GM15510 (cell line): ENCODE results near the gene DGKE.

Experiments
- POLR2A ChIP-seq: IDR thresholded peaks from 3 replicates; pipeline ENCODE4 v1.6.1; 2011; ENCODE audit warnings: borderline replicate concordance; ENCODE audit not compliant: insufficient read length; ENCODE audit errors: extremely low read depth

The DGKE gene

DNA sequence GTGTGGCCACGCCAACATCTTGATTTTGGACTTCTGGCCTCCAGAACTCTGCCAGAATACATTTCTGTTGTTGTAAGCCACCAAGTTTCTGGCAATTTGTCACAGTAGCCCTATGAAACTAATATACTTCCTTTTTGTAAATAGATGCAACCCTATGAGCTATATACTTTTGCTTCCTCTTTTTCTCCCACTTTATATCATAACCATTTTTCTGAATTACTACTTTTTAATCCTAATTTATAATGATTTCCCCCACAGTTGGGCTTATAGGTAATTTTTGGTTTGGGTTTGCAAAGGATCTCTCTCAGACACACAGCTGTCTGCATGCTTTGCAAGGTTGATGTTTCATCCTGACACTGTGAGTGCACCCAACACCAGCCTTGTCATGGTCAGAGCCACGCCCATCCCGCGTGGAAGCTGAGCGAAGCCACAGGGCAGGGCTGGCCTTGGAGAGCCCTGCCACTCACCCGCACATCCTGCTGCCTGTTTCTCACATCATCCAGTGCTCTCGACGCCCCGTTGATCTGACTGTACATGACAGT lies 74.1 kb downstream of the DGKE start:
- no peak for TF ChIP-seq POLR2A

DNA sequence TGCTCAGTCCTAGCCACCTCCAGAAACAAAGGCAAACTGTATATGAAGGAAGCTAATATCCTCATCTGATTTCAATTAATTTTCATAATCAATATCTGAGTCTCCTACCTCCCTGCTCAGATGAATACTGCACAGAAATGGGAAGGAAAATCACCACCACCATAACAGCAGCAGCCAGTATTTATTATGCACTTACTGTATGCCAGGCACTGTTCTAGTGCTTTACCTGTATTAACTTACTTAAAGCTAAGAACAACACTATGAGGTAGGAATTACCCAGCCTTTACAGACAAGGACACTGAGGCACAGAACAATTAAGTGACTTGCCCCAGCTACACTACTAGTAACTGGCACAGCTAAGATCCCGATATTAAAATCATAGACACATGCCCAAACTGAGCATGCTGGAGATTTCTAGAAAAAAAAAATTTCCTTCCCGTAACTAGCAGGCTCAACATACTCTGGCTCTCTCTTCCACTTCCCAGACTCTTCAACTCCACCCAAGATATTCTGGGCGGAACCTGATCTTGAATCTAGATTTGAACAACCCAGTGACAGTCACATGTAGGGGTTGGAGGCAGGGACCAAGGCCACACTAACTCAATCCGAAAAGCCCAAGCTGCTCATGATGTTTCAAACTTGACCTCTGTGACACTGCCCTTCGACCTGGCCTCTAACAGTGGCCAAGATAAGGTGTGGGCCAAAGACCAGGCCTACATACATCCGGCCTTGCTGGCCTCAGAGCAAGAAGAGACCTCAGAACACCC lies 76.0 kb downstream of the DGKE start:
- no peak for TF ChIP-seq POLR2A

DNA sequence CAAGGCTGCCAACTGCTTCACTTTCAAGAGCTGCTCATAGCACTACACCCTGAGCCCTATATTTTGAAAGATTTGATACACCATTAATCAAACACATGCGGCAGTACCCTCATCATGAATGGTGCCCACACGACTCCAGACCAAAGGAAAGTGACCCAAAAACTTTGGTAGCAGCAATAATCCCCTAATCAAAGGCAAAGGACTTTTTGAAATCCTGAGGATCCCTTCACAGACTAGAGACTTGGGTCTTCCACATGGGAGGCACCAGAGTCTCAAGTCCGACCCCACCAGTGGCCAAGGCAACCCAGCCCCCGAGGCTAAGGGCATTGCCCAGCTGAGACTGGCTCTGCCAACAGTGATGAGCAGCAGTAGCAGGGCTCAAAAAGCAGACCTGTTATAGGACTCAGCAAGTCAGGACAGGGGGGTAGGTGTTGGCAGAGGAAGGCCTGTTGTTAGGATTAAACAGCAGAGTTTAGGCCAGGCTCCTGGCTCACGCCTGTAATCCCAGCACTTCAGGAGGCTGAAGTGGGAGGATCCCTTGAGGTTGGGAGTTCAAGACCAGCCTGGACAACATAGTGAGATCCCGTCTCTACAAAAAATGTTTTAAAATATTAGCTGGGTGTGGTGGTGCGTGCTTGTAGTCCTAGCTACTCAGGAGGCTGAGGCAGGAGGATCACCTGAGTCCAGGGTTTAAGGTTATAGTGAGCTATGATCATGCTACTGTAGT lies 76.7 kb downstream of the DGKE start:
- no peak for TF ChIP-seq POLR2A

DNA sequence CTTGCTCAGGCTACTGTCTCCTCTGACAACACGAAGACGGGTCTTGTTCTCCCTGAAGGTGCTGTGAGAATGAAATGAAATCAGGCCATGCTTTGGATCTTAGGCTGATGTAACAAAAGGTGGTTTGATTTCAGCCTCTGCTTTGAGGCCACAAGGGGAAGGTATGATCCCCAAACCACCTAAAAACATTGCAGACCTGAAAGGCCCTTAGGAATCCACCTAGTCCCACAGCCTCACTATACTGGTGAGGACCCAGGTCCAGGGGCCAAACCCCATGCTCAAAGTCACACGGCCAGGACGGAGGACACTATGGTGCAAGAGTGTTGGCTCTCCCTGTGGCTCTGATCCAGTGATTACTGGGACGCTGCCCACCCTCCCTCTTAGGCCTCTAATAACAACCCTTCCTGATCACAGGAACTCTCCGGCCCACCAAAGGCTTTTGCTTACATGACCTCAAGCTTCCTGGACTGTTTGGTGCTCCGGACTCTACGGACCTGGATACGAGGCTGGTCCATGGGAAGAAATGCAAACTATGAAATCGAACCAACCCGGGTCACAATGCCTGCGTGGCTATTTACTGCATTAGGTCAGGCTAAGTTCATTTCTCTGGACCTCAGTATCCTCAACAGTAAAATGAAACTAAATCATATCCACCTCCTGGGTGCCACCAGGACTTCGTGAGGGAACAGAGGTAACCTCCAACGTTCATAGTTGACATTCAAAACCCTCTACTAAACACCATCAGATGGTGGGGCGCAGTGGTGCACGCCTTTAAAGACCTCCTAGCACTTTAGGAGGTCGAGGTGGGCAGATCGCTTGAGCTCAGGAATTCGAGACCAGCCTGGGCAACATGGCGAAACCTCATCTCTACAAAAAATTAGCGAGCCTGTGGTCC lies 78.4 kb downstream of the DGKE start:
- no peak for TF ChIP-seq POLR2A

DNA sequence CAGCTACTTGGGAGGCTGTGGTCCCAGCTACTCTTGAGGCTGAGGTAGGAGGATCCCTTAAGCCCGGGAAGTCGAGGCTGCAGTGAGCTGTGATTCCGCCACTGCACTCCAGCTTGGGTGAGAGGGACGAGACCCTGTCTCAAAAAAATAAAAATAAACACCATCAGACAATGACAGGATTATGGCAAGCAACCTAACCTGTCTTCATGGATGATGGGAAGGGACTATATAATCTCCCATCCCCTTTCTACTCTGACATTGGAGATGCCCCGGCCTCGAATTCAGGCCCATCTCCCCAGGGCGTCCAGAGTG lies 79.0 kb downstream of the DGKE start:
- TF ChIP-seq POLR2A, result no peak

DNA sequence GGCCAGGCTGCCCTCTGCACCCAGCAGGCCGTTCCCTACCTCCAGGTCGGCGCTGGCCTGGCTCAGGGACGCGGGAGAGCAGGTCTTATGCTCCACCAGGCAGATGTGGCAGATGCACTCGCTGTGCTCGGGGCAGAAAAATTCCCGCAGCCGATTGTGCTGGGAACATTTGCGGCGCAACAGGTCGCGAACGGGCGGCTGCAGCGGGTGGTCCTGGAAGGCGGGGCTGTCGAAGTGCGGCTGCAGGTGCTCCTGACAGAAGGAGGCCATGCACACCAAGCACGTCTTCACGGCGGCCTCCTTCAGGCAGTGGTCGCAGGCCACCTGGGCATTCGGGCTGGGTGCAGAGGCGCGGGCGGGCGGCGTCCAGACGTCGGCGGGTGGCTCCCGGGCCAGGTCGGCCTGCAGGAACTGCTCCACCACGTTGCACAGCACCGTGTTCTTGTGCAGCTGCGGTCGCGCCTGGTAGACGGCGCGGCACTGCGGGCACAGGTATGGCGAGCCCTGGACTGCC lies 79.5 kb downstream of the DGKE start:
- no peak for TF ChIP-seq POLR2A

DNA sequence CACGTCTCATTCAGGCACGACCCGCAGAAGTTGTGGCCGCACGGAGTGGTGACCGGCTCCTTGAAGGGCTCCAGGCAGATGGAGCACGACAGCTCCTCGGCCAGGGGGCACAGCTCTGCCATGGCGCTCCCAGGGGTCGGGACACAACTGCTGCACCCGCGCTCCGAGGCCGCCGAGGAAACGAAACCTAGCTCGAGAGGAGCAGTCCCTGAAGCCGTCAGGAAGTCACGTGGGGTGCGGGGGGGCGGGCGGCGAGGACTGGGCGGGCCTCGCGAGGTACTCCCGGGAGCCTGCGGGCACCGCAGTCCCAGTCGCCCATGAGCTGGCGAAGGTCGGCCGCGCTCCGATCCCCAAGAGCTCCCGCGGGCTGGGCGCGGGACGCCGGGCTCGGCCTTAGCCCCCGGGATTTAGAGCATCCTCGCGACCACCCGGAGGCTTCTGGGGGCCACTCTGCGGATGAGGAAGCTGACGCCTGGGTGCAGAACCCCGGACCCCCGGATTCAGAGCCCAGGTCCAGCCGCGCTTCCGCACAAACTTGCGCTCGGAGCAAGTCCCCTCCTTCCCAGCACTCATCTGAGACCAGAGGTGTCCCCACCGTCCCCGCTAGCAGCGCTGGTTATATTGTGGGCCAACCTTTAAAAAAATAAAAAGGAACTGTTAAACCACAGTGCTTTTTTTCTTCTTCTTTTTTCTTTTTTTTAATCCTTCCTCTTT lies 80.1 kb downstream of the DGKE start, which contains the start of gene TRIM25:
Gene TRIM25 (minus strand): TSS at position 183 of the 714 bp plus-strand sequence. CDS start 61 bp downstream, at position 122.
- TF ChIP-seq POLR2A, result peak; percentile 100

DNA sequence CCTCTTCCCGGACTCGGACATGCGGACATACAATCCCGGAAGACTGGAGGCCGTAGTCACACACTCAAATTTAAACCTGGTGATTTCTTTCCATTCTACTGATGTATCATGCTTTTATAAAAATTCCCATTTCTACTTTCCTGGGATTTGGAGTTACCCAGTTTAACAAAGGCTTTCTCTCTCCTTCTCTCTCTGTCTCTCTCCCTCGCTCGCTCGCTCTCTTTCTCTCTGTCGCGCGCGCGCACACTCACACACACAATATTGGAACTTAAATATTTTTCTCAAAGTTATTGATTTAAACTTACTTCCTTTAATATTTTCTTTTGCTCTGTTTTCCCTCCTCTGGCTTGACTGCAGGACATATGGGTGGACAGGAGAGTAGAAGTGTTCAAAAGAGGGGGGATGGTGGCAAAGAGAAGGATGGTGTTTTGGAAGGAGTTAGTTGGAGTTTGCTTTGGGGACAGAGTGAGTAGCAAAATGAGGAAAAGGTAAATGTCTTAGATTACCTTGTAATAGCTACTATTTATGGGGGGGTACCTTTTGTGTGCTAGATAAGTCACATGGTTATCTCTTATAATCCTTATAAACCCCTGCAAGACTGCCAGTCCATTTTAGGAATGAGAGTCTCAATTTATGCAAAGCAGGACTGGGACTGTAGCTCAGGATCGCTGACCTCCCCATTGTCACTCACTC lies 80.8 kb downstream of the DGKE start:
- no peak for TF ChIP-seq POLR2A

DNA sequence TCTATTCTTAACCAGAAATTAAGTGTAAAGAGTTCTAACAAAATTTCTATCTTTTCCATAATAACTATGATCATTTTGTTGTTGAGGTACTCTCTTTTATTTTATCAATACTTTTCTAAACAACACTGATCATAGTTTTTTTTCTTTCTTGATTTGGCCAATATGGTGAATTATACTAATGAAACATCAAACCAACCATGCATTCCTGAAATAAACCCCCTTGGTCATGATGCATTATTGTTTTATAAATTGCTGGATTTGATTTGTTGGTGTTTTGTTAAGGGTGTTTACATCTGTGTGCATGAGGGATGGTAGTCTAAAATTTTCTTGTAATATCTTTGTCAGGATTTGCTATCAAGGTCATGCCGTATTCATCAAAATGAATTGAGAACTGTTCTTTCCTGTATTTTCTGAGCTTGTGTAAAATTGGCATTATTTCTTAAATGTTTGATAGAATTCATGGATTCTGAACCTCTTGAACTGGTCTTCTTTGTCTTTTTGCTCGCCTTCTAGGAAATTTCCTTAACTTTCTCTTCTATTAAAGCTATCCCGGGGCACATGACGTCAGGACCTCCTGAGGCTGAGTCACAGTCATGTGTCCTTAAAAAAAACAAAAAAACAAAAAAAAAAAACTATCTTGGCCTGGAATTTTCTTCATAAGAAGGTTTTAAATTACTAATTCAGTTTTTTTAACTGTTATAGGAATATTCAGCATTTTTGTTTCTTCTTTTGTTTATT lies 83.8 kb downstream of the DGKE start:
- no peak for TF ChIP-seq POLR2A

DNA sequence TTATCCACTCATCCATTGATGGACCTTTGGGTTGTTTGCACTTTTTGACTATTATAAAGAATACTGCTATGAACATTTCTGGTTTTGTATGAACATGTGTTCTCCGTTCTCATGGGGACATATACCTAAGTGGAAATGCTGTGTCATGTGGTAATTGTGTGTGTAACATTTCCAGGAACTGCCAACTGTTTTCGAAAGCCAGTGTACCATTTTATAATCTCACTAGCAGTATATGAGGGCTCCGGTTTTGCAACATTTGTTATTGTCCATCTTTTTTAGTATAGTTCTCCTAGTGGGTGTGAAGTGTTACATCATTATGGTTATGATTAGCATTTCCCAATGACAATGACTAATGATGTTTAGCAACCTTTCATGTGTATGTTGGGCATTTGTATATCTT lies 85.0 kb downstream of the DGKE start:
- TF ChIP-seq POLR2A, result no peak
